NCI-H2227 (cell line): Measurements from ENCODE around the gene IGFLR1.
"Not testable (repeated sequence)": the region's sequence is repeated elsewhere in the genome, so short reads cannot be mapped to it uniquely, and the experiment has no call there.

Experiments
- DNase-seq: peaks from one replicate; lab custom pipeline; 2025; ENCODE audit not compliant: unreplicated experiment; lab: John Stamatoyannopoulos, UW

The IGFLR1 gene

GRCh38 chr19:35724132-35724531 lies 18.1 kb downstream of the IGFLR1 start:
- not testable (repeated sequence) for DNase-seq

- DNase-seq = no peak
These were observed 18.6 kb downstream of the IGFLR1 start for GRCh38 chr19:35723671-35724070.

- no peak for DNase-seq
These were observed 19.4 kb downstream of the IGFLR1 start for GRCh38 chr19:35722897-35723296.

GRCh38 chr19:35722461-35722860 lies 19.8 kb downstream of the IGFLR1 start:
- no peak for DNase-seq

- no peak for DNase-seq
These were observed 20.9 kb downstream of the IGFLR1 start for GRCh38 chr19:35721374-35721773.

- DNase-seq = no peak
These were observed 21.6 kb downstream of the IGFLR1 start for GRCh38 chr19:35720648-35721047.

GRCh38 chr19:35720163-35720524 lies 22.1 kb downstream of the IGFLR1 start:
- DNase-seq = no peak

GRCh38 chr19:35719402-35720162 lies 22.7 kb downstream of the IGFLR1 start:
- no peak for DNase-seq

GRCh38 chr19:35718345-35719041 lies 23.8 kb downstream of the IGFLR1 start:
- peak; percentile 88 for DNase-seq

- peak; percentile 100 for DNase-seq
These were observed 24.4 kb downstream of the IGFLR1 start, which contains the start of gene KMT2B for GRCh38 chr19:35717665-35718344. TSS of gene KMT2B (plus strand) at chr19:35718003. CDS start at chr19:35718019, 16 bp downstream.

- peak; percentile 99 for DNase-seq
These were observed 25.2 kb downstream of the IGFLR1 start for GRCh38 chr19:35716801-35717664.

- DNase-seq = peak; percentile 95
These were observed 26.1 kb downstream of the IGFLR1 start for GRCh38 chr19:35715981-35716800.

- DNase-seq = no peak
These were observed 26.9 kb downstream of the IGFLR1 start for GRCh38 chr19:35715355-35715809.

GRCh38 chr19:35714601-35715354 lies 27.5 kb downstream of the IGFLR1 start:
- peak; percentile 72 for DNase-seq

- no peak for DNase-seq
These were observed 28.3 kb downstream of the IGFLR1 start for GRCh38 chr19:35713904-35714495.

- DNase-seq = no peak
These were observed 28.8 kb downstream of the IGFLR1 start for GRCh38 chr19:35713506-35713850.

GRCh38 chr19:35712567-35713505 lies 29.4 kb downstream of the IGFLR1 start:
- DNase-seq = no peak
